DND-41 (cell line): Measurements from ENCODE around the gene PTGES2.
"Not testable (repeated sequence)": the region's sequence is repeated elsewhere in the genome, so short reads cannot be mapped to it uniquely, and the experiment has no call there.

Source experiments
- CTCF ChIP-seq: IDR thresholded peaks from 2 replicates; pipeline ENCODE4 v1.5.1; 2012; ENCODE audit warnings: borderline replicate concordance, low read length, moderate library complexity, mild to moderate bottlenecking; ENCODE audit not compliant: poor library complexity, severe bottlenecking; ENCODE audit errors: extremely low read depth
- EZH2 ChIP-seq: IDR thresholded peaks from 3 replicates; pipeline ENCODE4 v1.6.1; 2012; ENCODE audit warnings: borderline replicate concordance, low read depth, mild to moderate bottlenecking, moderate library complexity, low read length, inconsistent platforms; ENCODE audit not compliant: severe bottlenecking

- not testable (repeated sequence) for TF ChIP-seq CTCF, EZH2
Observed at GRCh38 chr9:128111726-128112125, 15.8 kb downstream of the PTGES2 start.
